Mesothelial cell of epicardium (in vitro differentiated cells): ENCODE data around the gene ZBTB34. TPM values are rescaled to one million over a fixed set of nuclear protein-coding genes. Genes with fewer than 3 reads are reported as not detected.

Experiments used
- DNase-seq, 2 experiments: peaks; one replicate each; pipeline ENCODE4 v3.0.0; 2021; ENCODE audit warnings: low spot score in 2 of 2; ENCODE audit not compliant: unreplicated experiment in 2 of 2
- H3K27ac Mint-ChIP-seq: 2 replicates; pipeline ENCODE4 v1.8.0; 2021; ENCODE audit warnings: mixed read lengths
- H3K27me3 Mint-ChIP-seq: 2 replicates; pipeline ENCODE4 v1.8.0; 2021; ENCODE audit warnings: low read depth, mixed read lengths
- H3K36me3 Mint-ChIP-seq: 2 replicates; pipeline ENCODE4 v1.8.0; 2021; ENCODE audit warnings: mixed read lengths
- H3K4me1 Mint-ChIP-seq: 2 replicates; pipeline ENCODE4 v1.8.0; 2021; ENCODE audit warnings: mixed read lengths
- H3K4me3 Mint-ChIP-seq: 2 replicates; pipeline ENCODE4 v1.8.0; 2021; ENCODE audit warnings: mild to moderate bottlenecking, moderate library complexity, mixed read lengths
- H3K9me3 Mint-ChIP-seq: 2 replicates; pipeline ENCODE4 v1.8.0; 2021; ENCODE audit warnings: mixed read lengths
- total RNA-seq: library from RNA; stranded (reverse); gene quantifications from 3 replicates; pipeline ENCODE4 v1.2.1, GENCODE V29; 2021
- TF ChIP-seq, protein P1 (sequence below): fragments of 200-600 bp; sonication (generic); IDR thresholded peaks from one replicate; pipeline ENCODE4 v1.5.0; 2021; ENCODE audit warnings: antibody characterized with exemption; ENCODE audit not compliant: unreplicated experiment

ZBTB34 gene
- total RNA-seq, 1 donor from 2014 or later: 23.3 TPM

DNA sequence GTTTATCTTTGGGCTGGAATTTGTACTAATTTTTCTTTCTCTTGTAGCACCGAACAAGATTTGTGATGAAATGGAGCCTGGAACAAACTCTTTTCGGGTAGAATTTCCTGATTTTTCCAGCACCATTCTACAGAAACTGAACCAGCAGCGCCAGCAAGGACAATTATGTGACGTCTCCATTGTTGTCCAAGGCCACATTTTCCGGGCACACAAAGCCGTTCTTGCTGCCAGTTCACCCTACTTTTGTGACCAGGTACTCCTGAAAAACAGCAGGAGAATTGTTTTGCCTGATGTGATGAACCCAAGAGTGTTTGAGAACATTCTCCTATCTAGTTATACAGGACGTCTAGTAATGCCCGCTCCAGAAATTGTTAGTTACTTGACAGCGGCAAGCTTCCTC lies 28.0 kb upstream of the ZBTB34 start:
- H3K4me1 Mint-ChIP-seq: peaks cover 2% of the 10 kb centered on the region
- no peak for DNase-seq
- no peaks in the 10 kb centered on the region for H3K9me3 Mint-ChIP-seq
- H3K27me3 Mint-ChIP-seq: no peaks in the 10 kb centered on the region
- H3K36me3 Mint-ChIP-seq: peaks cover 45% of the 10 kb centered on the region
- TF ChIP-seq, protein P1, sequence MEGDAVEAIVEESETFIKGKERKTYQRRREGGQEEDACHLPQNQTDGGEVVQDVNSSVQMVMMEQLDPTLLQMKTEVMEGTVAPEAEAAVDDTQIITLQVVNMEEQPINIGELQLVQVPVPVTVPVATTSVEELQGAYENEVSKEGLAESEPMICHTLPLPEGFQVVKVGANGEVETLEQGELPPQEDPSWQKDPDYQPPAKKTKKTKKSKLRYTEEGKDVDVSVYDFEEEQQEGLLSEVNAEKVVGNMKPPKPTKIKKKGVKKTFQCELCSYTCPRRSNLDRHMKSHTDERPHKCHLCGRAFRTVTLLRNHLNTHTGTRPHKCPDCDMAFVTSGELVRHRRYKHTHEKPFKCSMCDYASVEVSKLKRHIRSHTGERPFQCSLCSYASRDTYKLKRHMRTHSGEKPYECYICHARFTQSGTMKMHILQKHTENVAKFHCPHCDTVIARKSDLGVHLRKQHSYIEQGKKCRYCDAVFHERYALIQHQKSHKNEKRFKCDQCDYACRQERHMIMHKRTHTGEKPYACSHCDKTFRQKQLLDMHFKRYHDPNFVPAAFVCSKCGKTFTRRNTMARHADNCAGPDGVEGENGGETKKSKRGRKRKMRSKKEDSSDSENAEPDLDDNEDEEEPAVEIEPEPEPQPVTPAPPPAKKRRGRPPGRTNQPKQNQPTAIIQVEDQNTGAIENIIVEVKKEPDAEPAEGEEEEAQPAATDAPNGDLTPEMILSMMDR: no peak
- no peak overlapping the region for H3K4me3 Mint-ChIP-seq
- H3K27ac Mint-ChIP-seq: no peak overlapping the region

DNA sequence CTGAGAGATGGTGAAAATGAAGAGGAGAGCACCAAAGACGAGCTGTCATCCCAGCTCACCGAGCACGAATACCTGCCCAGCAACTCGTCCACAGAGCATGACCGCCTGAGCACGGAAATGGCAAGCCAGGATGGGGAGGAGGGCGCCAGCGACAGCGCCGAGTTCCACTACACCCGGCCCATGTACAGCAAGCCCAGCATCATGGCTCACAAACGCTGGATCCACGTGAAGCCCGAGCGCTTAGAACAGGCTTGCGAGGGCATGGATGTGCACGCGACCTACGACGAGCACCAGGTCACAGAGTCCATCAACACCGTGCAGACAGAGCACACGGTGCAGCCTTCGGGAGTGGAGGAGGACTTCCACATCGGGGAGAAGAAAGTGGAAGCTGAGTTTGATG lies 27.4 kb upstream of the ZBTB34 start:
- DNase-seq: peak in 1 of 2 experiments; percentile 17
- TF ChIP-seq, protein P1: no peak
- Mint-ChIP-seq H3K36me3 (peaks cover 47% of the 10 kb centered on the region), H3K9me3 (no peaks in the 10 kb centered on the region), H3K27ac (no peak overlapping the region), H3K4me1 (peaks cover 2% of the 10 kb centered on the region), H3K4me3 (no peak overlapping the region), H3K27me3 (no peaks in the 10 kb centered on the region)

DNA sequence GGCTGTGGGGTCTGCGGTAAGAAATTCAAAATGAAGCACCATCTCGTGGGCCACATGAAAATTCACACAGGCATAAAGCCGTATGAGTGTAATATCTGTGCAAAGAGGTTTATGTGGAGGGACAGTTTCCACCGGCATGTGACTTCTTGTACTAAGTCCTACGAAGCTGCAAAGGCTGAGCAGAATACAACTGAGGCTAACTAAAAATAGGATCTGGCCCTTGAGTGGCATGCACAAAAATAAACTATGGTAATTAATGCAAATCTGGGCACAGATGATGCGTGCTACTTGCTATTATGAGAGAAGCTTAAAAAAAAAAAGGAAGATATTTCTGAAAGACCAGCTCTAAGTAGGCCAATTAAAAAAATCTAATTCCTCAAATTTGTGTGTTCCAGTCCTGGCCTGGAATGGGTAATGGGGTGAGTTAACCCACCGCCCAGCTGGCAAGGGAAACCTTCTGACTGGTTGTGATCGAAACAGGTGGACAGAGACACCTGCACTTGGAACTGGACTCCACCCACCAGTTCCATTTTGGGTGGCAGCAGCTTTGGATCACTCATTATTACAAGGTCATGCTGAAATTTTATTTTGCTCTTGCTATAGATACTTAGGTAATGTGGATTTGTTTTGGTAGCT lies 26.6 kb upstream of the ZBTB34 start:
- Mint-ChIP-seq H3K27ac (no peak overlapping the region), H3K9me3 (no peaks in the 10 kb centered on the region), H3K27me3 (no peaks in the 10 kb centered on the region), H3K4me1 (peaks cover 2% of the 10 kb centered on the region), H3K36me3 (peaks cover 46% of the 10 kb centered on the region), H3K4me3 (no peak overlapping the region)
- TF ChIP-seq, protein P1: no peak
- DNase-seq: no peak

DNA sequence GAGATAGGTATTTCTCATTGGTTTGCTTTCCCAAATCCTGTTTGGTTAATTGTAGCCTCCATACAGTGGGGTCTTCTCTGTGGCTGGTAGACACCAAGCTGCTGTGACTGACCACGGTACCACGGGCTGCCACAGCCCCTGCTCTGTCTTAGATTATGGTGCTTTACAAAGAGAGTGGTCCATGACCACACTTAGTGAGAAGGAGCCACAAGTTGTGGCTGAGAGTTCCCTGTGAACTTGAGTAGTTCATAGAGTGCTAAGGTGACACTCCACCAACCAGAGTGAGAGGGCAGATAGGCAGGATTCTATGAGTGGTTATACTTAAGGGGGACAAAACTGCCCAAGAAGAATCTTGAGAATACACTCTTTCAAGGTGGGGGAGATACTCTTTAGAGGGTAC lies 25.8 kb upstream of the ZBTB34 start:
- Mint-ChIP-seq H3K4me1 (peaks cover 10% of the 10 kb centered on the region), H3K9me3 (no peaks in the 10 kb centered on the region), H3K36me3 (peaks cover 46% of the 10 kb centered on the region), H3K27ac (no peak overlapping the region), H3K27me3 (no peaks in the 10 kb centered on the region), H3K4me3 (no peak overlapping the region)
- TF ChIP-seq, protein P1: no peak
- no peak for DNase-seq

DNA sequence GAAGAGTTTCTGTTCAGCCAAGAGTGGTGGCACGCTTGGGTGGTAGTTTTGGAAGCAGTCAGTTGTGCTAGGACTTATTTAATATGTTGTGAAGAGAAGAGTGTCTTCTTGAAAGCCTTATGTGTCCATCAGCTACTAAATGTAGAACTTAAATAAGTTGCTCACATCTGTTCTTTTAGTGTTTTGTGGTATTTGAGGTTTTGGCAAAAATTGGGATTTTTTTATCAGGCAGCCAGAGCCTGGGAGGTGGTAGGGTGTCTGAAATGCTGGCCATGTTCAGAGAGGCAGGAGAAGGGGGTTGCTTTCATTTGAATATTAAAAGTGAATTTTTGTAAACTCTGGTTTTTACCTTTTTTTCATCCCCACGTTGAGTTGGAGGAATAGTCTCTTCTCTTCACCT lies 24.2 kb upstream of the ZBTB34 start:
- Mint-ChIP-seq H3K4me3 (no peak overlapping the region), H3K36me3 (peaks cover 38% of the 10 kb centered on the region), H3K27me3 (no peaks in the 10 kb centered on the region), H3K27ac (no peak overlapping the region), H3K4me1 (peaks cover 16% of the 10 kb centered on the region), H3K9me3 (no peaks in the 10 kb centered on the region)
- TF ChIP-seq, protein P1: no peak
- no peak for DNase-seq
